ENCODE data around the gene REEP1. TPM values are rescaled to one million over a fixed set of nuclear protein-coding genes. Genes with fewer than 3 reads are reported as not detected.
A peak's percentile ranks its signal among the peaks of the same experiment; 100 is the strongest.

Gene REEP1
- total RNA-seq, 4 donors from 2014 or later = 1.7 to 12.0 (median 3.6) TPM

- DNase-seq = peak in 2 of 3 donors; percentile 79 to 80
- Histone ChIP-seq H3K27ac (no peak overlapping the region), H3K4me1 (no peaks in the 10 kb centered on the region), H3K9me3 (no peaks in the 10 kb centered on the region), H3K27me3 (no peaks in the 10 kb centered on the region), H3K36me3 (no peaks in the 10 kb centered on the region), H3K4me3 (no peak overlapping the region)
- TF ChIP-seq POLR2A (IDR thresholded peaks at IDR 0.05) (no peak), CTCF (IDR thresholded peaks at IDR 0.05) (no peak)
Measured at GRCh38 chr2:86295066-86295465, 42.4 kb downstream of the REEP1 start.

DNA sequence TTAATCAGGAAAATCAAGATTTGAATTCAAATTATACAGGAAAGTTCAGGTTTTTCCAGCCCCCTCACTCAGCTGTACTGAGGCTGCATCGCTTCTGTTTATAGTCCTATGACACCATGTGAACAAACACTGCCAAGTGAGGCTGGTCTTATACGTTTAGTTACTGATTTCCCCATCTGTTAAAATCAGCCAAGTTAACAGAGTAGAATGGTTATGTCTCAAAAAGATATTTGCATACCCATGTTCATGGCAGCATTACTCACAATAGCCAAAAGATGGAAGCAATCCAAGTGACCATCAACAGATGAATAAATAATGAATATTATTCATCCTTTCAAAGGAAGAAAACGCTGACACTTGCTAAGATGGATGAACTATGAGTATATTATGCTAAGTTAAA lies 43.8 kb downstream of the REEP1 start:
- no peak for TF ChIP-seq POLR2A (IDR thresholded peaks at IDR 0.05)
- no peak for TF ChIP-seq CTCF (IDR thresholded peaks at IDR 0.05)
- H3K36me3 ChIP-seq = no peaks in the 10 kb centered on the region
- DNase-seq = no peak
- no peaks in the 10 kb centered on the region for H3K9me3 ChIP-seq
- H3K4me3 ChIP-seq = no peak overlapping the region
- H3K27ac ChIP-seq = no peak overlapping the region
- no peaks in the 10 kb centered on the region for H3K4me1 ChIP-seq
- H3K27me3 ChIP-seq = no peaks in the 10 kb centered on the region

DNA sequence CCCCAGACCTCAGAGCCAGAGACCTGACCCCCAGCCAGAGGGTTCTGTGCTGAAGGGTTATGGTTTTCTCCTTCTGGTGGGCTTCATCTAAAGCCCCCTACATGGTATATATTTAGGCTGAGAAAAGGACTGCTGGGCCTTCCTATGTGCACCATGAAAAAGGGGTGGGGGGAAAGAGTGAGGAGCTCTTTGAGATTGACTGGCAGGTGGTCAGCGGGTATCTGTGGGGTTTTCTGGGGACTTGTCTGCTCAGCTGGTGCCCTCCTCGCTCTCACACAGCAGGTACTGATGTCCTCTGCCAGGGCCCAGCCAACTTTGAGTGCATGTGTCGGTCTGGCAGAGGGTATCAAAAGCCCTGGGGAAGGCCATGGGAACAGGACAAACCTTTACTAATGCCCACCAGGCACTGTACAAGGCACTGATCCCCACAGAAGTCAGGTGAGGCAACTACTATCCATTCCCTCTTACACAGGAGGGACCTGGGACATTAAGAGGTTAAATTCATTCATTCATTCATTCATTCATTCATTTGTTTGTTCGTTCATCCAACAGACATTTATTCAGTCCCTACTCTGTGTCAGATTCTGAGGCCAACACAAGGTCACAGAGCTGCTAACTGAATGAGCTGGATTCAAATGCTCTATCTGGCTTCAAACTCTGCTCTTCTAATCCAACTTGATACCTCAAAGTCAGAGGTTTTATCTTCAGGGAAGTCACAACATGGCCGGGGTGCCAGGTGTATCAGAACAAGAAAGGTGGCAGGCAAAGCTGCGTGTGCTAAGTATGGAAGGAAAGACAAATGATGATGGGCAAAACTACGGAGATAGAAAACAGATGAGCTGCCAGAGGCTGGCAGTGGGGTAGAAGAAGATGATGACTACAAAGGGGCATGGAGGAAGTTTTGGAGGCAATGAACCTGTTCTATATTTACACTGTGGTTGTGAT lies 44.6 kb downstream of the REEP1 start:
- H3K27ac ChIP-seq = no peak overlapping the region

DNA sequence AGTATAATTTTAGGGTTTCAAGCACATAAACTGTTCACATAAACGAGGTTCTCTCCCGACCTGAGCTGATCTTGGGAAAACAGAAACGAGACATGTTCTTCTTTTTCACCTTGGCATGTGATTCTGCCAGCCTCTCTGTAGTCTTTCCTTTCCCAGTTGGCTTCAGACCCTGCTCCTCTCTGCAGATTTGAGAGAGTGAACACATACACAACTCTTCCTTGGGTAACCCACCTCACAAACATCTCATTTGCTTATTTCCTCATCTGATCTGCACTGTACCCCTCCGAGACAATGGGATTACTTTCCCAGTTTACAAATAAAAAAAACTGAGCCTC lies 46.1 kb downstream of the REEP1 start:
- no peak for DNase-seq
- H3K36me3 ChIP-seq = no peaks in the 10 kb centered on the region
- H3K4me3 ChIP-seq = no peak overlapping the region
- TF ChIP-seq POLR2A (IDR thresholded peaks at IDR 0.05) = no peak
- no peaks in the 10 kb centered on the region for H3K9me3 ChIP-seq
- no peak overlapping the region for H3K27ac ChIP-seq
- no peaks in the 10 kb centered on the region for H3K4me1 ChIP-seq
- no peaks in the 10 kb centered on the region for H3K27me3 ChIP-seq

More for the DNA sequence above, 44.6 kb downstream of the REEP1 start:
- Histone ChIP-seq H3K4me1 (no peaks in the 10 kb centered on the region), H3K27me3 (no peaks in the 10 kb centered on the region), H3K9me3 (no peaks in the 10 kb centered on the region), H3K4me3 (no peak overlapping the region), H3K36me3 (no peaks in the 10 kb centered on the region)
- DNase-seq = no peak
- TF ChIP-seq CTCF (IDR thresholded peaks at IDR 0.05) = no peak
- no peak for TF ChIP-seq POLR2A (IDR thresholded peaks at IDR 0.05)

GRCh38 chr2:86290596-86291327 lies 46.7 kb downstream of the REEP1 start:
- no peak overlapping the region for H3K27ac ChIP-seq
- H3K9me3 ChIP-seq = no peaks in the 10 kb centered on the region
- H3K4me3 ChIP-seq = no peak overlapping the region
- DNase-seq = no peak
- H3K36me3 ChIP-seq = no peaks in the 10 kb centered on the region
- TF ChIP-seq CTCF (IDR thresholded peaks at IDR 0.05) (no peak), POLR2A (IDR thresholded peaks at IDR 0.05) (no peak)
- H3K27me3 ChIP-seq = no peaks in the 10 kb centered on the region
- H3K4me1 ChIP-seq = no peaks in the 10 kb centered on the region

DNA sequence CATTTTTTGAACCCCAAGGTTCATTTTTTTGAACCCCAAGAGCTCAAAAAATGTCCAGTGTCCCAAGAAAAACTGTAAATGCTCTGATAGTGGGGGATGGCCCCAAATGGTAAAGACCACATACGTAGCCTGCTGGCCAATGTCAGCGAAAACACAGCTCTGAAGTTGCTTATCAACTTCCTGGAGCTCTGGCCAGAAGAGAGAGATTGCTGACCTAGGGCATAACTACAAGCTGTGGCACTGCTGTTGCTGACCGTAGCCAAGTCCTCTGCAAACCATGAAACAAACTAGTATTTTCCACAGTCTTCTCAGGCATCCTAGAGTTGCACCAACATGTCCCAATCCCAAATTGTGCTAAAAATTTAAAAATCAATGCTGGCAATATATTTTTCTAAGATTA lies 50.9 kb downstream of the REEP1 start:
- no peaks in the 10 kb centered on the region for H3K9me3 ChIP-seq
- no peak for DNase-seq
- no peaks in the 10 kb centered on the region for H3K4me1 ChIP-seq
- no peaks in the 10 kb centered on the region for H3K36me3 ChIP-seq
- no peak overlapping the region for H3K4me3 ChIP-seq
- H3K27me3 ChIP-seq = no peaks in the 10 kb centered on the region
- TF ChIP-seq POLR2A (IDR thresholded peaks at IDR 0.05) = no peak
- TF ChIP-seq CTCF (IDR thresholded peaks at IDR 0.05) = no peak
- no peak overlapping the region for H3K27ac ChIP-seq

Measured in Peyer's patch (tissue), 4 donors.